ENCODE results near the gene MUCL3.
A peak's percentile ranks its signal among the peaks of the same experiment; 100 is the strongest.

Gene MUCL3

DNA sequence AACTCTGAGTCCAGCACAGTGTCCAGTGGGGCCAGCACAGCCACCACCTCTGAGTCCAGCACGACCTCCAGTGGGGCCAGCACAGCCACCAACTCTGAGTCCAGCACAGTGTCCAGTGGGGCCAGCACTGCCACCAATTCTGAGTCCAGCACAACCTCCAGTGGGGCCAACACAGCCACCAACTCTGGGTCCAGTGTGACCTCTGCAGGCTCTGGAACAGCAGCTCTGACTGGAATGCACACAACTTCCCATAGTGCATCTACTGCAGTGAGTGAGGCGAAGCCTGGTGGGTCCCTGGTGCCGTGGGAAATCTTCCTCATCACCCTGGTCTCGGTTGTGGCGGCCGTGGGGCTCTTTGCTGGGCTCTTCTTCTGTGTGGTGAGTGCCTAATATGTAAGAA lies 46.5 kb downstream of the MUCL3 start:
- DNase-seq: no peak

DNA sequence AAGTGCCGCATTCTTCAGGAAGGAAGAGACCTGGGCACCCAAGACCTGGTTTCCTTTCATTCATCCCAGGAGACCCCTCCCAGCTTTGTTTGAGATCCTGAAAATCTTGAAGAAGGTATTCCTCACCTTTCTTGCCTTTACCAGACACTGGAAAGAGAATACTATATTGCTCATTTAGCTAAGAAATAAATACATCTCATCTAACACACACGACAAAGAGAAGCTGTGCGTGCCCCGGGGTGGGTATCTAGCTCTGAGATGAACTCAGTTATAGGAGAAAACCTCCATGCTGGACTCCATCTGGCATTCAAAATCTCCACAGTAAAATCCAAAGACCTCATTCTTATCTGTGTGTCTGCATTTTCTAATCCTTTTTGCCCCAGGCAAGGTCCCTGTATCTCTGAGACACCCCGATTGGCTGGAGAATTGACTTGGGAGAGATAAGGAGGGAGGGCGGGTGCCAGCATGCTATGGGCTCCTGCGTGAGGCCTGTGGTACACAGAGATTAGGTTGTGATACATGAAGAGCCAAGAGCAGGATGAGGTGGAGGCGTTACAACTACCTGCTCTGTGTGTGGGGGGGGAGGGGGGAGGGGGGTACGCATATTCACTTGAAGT lies 47.5 kb downstream of the MUCL3 start:
- no peak for DNase-seq

DNA sequence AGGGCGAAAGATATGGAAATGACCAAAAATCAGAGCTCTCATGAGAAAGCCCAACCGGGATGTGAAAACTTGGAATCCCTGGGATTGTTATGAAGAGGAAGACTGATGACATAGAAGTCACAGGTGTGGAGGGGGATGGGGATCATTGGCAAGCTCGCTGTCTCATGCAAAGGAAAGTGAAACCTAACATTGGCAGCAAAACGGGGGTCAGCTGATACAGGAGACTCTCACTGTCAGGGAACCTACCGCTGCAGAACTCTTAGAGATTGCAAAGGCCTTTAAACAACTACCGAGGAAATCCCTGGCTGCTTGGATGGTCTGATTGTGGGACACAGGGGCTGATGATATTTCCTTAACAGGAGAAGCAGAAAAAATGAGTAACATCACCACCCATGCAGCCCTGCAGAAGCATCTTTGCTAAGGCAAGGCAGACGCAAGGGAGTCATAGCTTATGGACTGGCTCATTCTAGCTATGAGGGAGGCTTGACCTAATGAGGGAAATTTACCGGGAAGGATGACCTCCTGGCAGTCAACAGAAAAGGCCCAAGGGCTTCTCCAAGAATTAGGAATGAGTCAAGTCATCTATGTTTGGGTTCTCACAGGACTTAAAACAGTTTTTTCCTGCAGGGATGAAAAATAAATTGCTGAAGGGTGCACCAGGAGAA lies 49.8 kb downstream of the MUCL3 start:
- no peak for DNase-seq

DNA sequence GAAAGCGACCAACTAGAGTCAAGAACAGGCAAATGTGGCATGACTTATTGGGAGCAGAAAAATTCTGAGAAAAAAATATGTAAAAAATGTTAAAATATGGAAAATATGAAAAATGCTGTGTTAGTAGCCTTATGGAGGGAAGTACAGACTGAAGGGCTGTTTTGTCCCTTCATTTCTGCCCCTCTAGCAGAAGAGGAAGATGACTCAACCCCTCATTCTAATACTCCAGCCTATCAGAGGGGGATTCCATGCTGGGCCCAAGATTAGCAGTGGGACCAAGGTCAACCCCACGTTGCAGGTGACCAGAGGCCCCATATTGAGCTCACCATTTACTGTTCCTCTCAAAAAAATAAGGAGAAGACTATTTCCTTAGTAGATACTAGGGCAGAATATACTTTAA lies 51.1 kb downstream of the MUCL3 start:
- DNase-seq: no peak

DNA sequence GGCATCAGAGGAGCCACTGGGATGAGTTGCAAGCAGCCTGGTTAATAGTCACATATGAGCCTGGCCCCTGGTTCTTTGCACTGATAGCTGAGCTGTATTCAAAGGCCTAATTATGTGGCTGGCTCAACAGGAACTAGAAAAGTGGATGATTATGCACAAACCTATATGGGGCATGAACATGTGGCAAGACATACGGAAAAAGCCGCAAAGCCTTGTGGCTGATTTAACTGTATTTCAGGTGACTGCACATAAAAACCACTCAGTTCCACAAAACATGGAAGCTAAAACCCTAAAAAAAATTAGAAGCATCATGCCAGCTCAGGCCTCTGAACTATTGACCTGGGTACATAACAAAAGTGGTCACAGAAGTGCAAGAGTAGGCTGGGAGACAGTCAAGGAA lies 56.5 kb downstream of the MUCL3 start:
- no peak for DNase-seq

DNA sequence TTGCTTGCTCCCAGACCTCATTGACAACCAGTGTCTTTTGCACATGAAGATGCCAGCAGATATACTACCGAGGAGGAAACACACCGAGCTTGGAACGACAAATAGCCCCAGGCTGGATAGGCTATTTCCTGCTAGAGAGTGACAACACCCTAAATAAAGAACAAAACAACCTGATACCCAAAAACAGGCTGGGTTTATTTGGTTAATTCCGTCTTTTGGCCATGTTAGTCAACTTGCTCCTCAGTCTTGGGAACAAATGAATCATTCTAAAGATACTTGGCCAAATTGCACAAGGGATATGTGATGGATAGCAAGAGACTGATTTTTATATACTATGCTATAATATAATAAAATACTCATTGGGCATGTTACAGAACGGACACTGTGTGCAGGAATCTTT lies 58.0 kb downstream of the MUCL3 start:
- DNase-seq: no peak

DNA sequence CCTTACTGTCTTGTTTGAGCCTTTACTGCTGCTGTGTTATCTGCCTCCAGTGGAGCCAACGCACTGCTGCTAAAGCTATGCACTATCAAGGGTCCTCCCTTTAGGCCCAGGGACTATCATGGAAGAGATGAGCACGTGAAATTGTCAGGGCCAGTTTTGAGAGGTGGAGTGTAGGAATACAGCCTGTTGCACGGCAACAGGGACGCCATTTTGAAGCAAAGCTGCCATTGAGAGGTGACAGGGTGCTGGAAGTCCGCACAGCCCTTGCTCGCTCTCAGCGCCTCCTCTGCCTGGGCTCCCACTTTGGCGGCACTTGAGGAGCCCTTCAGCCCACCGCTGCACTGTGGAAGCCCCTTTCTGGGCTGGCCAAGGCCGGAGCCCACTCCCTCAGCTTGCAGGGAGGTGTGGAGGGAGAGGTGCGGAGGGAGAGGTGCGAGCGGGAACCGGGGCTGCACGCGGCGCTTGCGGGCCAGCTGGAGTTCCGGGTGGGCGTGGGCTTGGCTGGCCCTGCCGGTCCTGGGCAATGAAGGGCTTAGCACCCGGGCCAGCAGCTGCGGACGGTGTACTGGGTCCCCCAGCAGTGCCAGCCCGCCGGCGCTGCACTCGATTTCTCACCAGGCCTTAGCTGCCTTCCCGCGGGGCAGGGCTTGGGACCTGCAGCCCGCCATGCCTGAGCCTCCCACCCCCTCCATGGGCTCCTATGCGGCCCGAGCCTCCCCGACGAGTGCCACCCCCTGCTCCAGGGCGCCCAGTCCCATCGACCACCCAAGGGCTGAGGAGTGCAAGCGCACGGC lies 59.5 kb downstream of the MUCL3 start:
- DNase-seq: peak; percentile 8

DNA sequence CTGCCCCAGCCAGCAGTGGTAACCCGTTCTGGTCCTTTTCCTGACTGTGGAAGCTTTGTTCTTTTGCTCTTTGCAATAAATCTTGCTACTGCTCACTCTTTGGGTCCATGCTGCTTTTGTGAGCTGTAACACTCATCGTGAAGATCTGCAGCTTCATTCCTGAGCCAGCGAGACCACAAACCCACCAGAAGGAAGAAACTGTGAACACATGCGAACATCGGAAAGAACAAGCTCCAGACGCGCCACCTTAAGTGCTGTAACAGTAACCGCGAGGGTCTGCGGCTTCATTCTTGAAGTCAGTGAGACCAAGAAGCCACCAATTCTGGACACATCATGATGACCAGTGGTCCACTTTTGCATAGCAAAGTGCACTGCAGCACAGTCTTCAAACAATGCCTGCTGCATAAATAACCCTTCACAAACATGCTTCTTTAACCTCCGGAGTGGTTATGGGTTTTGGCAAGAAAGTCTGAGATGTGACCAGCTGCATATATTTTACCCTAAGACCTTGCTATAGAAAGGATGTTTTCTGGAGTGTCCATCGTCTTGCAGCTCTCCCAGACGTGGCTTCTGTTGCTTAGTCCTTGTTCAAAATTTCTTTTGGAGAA lies 60.6 kb downstream of the MUCL3 start:
- DNase-seq: no peak

DNA sequence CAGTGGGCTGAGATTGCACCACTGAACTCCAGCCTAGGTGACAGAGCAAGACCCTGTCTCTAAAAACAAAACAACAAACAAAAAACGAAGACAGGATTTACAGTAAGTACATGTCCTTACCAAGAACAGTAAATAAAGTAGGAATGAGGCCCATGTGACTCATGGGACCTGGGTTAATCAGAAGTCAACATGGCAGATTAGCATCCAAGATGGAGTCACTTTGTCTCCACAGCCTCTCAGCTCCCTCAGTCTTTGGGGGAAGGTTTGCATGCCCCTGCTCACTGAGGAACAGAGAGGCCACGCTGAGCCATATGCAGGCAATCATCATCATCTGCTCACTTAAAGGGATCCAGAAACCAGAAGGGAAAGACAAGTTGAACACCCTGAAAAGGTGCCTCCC lies 61.7 kb downstream of the MUCL3 start:
- DNase-seq: no peak

Measured in NCI-H69 (cell line).